NCI-H510A treated with DMSO at 0.1 percent for 48 hours (cell line): ENCODE results near the gene GNLY.

Source experiments
- DNase-seq: peaks from one replicate; lab custom pipeline; 2025; lab: John Stamatoyannopoulos, UW

Gene GNLY

GRCh38 chr2:85728883-85729824 lies 35.0 kb downstream of the GNLY start:
- DNase-seq: peak; percentile 78

- DNase-seq: no peak
These were observed 35.8 kb downstream of the GNLY start for GRCh38 chr2:85729825-85730510.

- no peak for DNase-seq
These were observed 36.6 kb downstream of the GNLY start for GRCh38 chr2:85730686-85731230.

- DNase-seq: no peak
These were observed 37.4 kb downstream of the GNLY start for GRCh38 chr2:85731606-85732005.

- DNase-seq: no peak
These were observed 38.4 kb downstream of the GNLY start for GRCh38 chr2:85732467-85733120.

GRCh38 chr2:85733121-85733960 lies 39.2 kb downstream of the GNLY start:
- peak; percentile 28 for DNase-seq

- no peak for DNase-seq
These were observed 39.9 kb downstream of the GNLY start for GRCh38 chr2:85734015-85734414.

- no peak for DNase-seq
These were observed 40.9 kb downstream of the GNLY start for GRCh38 chr2:85734942-85735608.

- DNase-seq: no peak
These were observed 41.5 kb downstream of the GNLY start for GRCh38 chr2:85735691-85736090.

- DNase-seq: no peak
These were observed 42.5 kb downstream of the GNLY start for GRCh38 chr2:85736456-85737355.

- no peak for DNase-seq
These were observed 43.3 kb downstream of the GNLY start for GRCh38 chr2:85737481-85737880.

GRCh38 chr2:85737961-85738360 lies 43.8 kb downstream of the GNLY start:
- no peak for DNase-seq

GRCh38 chr2:85740193-85740592 lies 46.0 kb downstream of the GNLY start:
- DNase-seq: no peak

- no peak for DNase-seq
These were observed 47.2 kb downstream of the GNLY start for GRCh38 chr2:85741211-85741832.

- peak; percentile 53 for DNase-seq
These were observed 47.8 kb downstream of the GNLY start for GRCh38 chr2:85741833-85742455.

- no peak for DNase-seq
These were observed 49.3 kb downstream of the GNLY start for GRCh38 chr2:85743304-85743978.

- no peak for DNase-seq
These were observed 49.9 kb downstream of the GNLY start for GRCh38 chr2:85744055-85744454.
